HEK293 (cell line): Measurements from ENCODE around the gene MKLN1.

Experiments used
- TCF7L2 ChIP-seq: IDR thresholded peaks from 2 replicates; pipeline ENCODE4 v1.6.1; 2011; ENCODE audit warnings: low read depth, mild to moderate bottlenecking, inconsistent platforms, low read length, moderate library complexity, borderline replicate concordance
- ZNF114 ChIP-seq: fragments of 450-650 bp; formaldehyde crosslinking; IDR thresholded peaks from 2 replicates; pipeline ENCODE4 v1.5.0; 2017; ENCODE audit warnings: missing biosample characterization, missing genetic modification characterization
- ZNF157 ChIP-seq: fragments of 450-650 bp; formaldehyde crosslinking; IDR thresholded peaks from 2 replicates; pipeline ENCODE4 v1.5.1; 2016; ENCODE audit warnings: missing biosample characterization, missing genetic modification characterization
- ZNF391 ChIP-seq: fragments of 450-650 bp; formaldehyde crosslinking; IDR thresholded peaks from 2 replicates; pipeline ENCODE4 v1.5.1; 2016; ENCODE audit warnings: low read depth, missing biosample characterization, missing genetic modification characterization, borderline replicate concordance
- ZNF776 ChIP-seq: fragments of 450-650 bp; formaldehyde crosslinking; IDR thresholded peaks from 2 replicates; pipeline ENCODE4 v1.5.0; 2017; ENCODE audit warnings: missing biosample characterization, missing genetic modification characterization, borderline replicate concordance
- TF ChIP-seq, protein P1 (sequence below): fragments of 450-650 bp; formaldehyde crosslinking; IDR thresholded peaks from 2 replicates; pipeline ENCODE4 v1.5.1; 2016; ENCODE audit warnings: missing biosample characterization, missing genetic modification characterization

DNA sequence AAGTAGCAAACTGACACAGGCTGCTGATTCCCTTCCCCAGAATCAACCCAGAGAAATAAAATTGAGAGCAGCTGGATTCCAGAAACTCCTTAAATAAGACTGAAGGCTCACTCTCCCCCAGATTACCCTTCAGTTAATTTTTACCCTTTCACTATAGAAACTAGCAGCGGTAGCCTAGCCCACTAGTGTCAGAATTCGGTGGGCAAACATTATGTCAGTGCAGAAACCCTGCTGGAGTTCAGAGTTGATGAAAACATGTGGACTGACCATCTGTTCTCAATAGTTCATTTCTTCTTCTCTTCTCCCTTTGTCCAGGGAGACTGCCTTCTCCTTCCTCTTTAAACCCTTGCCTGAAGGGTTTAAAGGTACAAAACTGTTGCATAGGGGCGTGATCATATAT is 128.7 kb downstream of the MKLN1 start:
- TF ChIP-seq, protein P1, sequence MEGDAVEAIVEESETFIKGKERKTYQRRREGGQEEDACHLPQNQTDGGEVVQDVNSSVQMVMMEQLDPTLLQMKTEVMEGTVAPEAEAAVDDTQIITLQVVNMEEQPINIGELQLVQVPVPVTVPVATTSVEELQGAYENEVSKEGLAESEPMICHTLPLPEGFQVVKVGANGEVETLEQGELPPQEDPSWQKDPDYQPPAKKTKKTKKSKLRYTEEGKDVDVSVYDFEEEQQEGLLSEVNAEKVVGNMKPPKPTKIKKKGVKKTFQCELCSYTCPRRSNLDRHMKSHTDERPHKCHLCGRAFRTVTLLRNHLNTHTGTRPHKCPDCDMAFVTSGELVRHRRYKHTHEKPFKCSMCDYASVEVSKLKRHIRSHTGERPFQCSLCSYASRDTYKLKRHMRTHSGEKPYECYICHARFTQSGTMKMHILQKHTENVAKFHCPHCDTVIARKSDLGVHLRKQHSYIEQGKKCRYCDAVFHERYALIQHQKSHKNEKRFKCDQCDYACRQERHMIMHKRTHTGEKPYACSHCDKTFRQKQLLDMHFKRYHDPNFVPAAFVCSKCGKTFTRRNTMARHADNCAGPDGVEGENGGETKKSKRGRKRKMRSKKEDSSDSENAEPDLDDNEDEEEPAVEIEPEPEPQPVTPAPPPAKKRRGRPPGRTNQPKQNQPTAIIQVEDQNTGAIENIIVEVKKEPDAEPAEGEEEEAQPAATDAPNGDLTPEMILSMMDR (tag by site-specific recombination) = no peak
- no peak for TF ChIP-seq ZNF776 (tag by site-specific recombination)
- no peak for TF ChIP-seq ZNF391 (tag by site-specific recombination)
- TF ChIP-seq ZNF157 = no peak
- no peak for TF ChIP-seq TCF7L2
- no peak for TF ChIP-seq ZNF114 (tag by site-specific recombination)
